HG02885 (cell line): ENCODE results near the gene LMO1.
A peak's percentile ranks its signal among the peaks of the same experiment; 100 is the strongest.

Experiments
- ATAC-seq: cut with Tn5 transposase; IDR thresholded peaks from one replicate; pipeline ENCODE4 v1.9.1; 2021; ENCODE audit warnings: mild to moderate bottlenecking; ENCODE audit not compliant: unreplicated experiment, poor library complexity

Gene LMO1

DNA sequence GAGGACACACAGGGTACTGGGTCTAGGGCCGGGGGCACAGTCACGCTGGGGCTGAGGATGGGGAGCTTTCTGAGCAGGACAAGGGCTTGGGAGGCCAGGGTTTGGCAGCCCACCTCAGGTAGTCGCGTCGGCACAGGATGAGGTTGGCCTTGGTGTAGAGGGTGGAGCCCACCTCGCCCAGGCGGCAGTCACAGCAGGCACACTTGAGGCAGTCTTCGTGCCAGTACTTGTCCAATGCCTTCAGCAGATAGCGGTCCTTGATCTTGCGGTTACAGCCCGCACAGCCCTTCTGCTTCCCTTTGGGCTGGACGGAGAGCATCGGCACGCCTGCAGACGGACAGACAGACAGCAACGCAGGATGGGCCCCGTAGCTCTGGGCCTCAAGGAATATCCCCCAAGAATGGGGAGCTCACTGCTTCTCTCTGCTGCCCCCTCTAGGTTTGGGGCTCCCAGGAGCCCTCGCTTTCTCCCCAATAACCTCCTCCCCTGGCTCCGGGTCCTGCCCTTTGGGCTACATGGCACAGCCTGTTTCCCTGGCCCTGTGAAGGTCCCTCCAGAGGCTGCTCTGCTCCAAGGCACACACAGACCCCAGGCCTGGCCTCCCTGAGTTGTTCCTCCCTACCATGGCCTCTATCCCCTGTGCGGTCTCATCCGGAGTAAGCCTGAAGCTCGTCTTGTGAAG is 33.4 kb downstream of the LMO1 start:
- no peak for ATAC-seq

- ATAC-seq = no peak
Measured at GRCh38 chr11:8229299-8230177, 34.1 kb downstream of the LMO1 start.

- no peak for ATAC-seq
Measured at GRCh38 chr11:8228231-8228630, 35.4 kb downstream of the LMO1 start.

- ATAC-seq = no peak
Measured at GRCh38 chr11:8227156-8228152, 36.2 kb downstream of the LMO1 start.

- no peak for ATAC-seq
Measured at GRCh38 chr11:8225589-8226036, 38.1 kb downstream of the LMO1 start.

- no peak for ATAC-seq
Measured at GRCh38 chr11:8224711-8225110, 39.0 kb downstream of the LMO1 start.

- ATAC-seq = no peak
Measured at GRCh38 chr11:8224161-8224591, 39.5 kb downstream of the LMO1 start.

DNA sequence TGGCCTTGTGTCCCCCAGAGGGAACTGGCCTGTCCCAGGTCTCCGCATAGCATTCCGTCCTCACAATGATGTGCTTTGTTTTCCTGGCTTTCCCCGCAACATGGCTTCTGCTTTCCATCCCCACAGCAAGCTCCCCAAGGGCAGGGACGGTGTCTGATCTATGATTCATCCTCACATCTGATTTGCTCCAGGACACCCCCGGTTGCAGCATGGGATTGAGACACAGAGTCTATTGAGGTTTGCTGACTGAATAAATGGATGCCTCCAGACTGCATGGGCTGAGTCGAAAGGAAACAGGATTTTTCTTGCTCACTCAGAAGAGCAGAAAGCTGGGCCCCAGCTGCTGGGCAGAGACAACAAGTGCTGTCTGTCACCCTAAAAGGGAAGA is 40.2 kb downstream of the LMO1 start:
- ATAC-seq = no peak

- no peak for ATAC-seq
Measured at GRCh38 chr11:8222820-8223512, 40.7 kb downstream of the LMO1 start.

GRCh38 chr11:8221917-8222495 is 41.7 kb downstream of the LMO1 start:
- no peak for ATAC-seq

DNA sequence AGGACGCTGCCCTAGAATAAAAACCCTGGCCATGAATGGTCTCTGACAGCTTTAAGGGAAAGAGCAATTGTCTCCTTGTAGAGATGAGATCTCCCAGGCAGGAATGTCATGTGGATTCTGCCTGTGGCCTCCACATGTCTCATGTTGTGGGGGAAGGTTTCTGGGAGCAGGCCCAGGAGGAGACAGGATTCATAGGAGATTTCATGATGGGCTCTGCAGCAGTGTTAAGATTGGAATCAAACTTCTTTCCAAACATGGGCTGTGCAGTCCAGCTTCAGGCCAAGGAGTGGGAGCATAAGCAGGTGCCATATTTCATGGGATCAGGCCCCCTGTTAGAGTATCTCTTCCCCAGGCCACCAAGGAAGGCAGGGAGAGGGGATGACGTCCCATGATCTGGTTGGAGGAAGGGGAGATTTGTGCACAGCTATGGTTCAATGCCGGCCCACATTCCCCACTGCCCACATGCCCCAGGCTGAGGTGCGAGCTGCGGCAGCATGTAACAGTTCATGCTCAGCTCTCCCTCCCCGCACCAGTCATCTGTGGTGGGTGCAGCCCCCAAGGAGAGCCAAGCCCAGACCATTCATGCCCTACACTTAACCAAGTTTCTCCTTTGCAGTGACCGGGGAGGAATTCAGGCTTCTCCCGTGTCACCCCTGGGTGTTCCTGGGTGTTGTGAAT is 42.5 kb downstream of the LMO1 start:
- no peak for ATAC-seq

- ATAC-seq = no peak
Measured at GRCh38 chr11:8220261-8221045, 43.2 kb downstream of the LMO1 start.

DNA sequence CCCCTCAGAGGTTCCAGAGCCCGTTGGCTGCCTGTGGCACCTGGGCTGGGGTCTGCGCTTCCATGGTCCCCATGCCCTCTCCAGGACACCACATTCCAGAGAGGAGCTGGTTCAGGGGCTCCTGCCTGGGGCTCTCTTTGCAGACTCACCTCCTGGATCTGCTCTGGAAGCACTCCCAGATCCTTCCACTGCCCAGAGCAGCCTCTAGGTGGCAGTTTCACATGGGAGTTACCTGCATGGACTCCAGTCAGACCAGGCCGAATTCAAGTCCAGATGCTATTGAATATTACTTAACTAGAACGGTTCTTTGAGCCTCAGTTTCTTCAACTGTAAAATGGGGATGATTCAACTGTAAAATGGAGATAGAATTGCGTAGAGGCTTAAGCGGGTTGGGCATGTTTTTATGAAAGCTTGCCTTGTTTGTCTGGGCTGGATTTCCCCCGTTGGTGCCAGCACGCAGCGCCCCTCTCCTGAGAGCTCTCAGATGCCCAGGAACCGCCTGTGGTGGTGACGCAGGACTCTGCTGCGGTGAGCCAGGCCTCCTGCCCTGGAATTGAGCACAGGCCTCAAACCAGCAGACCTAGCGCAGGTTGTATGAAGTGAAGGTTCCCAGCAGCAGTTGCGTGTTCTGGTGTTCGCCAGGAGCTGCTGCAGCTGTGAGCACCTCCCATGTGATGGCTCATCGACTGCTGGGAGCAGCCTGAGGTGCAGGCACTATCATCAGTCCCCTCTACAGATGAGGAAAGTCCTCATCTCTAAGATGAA is 44.2 kb downstream of the LMO1 start:
- peak; percentile 66 for ATAC-seq

- ATAC-seq = no peak
Measured at GRCh38 chr11:8218840-8219239, 44.8 kb downstream of the LMO1 start.

DNA sequence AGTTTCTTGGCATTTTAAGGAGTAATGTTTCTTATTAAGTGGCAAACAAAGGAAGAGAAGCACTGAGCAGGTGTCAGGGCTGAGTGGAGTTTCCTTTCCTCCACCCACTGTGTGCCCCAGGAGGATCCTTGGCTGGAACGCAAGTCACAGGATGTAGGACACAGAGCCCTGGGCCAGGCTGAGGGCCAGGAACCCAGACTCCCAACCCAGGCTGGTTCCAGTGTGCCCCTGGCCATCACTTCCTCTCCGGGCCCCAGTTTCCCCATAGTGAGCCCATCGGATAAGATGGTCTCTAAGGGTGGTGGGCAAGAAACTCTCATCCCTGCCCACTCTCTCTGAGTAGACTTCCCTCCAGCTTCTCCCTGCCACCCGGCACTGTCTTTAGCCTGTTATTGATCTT is 45.3 kb downstream of the LMO1 start:
- no peak for ATAC-seq

DNA sequence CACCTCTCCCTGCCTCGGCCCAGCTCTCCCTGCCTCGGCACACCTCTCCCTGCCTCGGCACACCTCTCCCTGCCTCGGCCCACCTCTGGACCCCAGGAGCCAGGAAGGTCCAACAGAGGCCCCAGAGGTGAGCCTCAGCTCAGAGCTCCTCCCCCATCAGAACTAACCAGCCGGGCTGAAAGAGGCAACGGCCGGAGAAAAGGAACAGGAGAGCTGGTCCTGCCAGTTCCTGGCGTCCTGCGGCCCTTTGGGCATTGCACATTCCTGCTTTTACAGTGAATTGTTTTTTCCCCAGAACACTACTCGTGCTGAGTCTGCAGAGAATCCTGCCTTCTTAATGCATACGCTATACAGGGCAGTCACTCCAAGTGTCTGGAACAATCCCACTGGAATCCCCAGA is 45.8 kb downstream of the LMO1 start:
- ATAC-seq = no peak

DNA sequence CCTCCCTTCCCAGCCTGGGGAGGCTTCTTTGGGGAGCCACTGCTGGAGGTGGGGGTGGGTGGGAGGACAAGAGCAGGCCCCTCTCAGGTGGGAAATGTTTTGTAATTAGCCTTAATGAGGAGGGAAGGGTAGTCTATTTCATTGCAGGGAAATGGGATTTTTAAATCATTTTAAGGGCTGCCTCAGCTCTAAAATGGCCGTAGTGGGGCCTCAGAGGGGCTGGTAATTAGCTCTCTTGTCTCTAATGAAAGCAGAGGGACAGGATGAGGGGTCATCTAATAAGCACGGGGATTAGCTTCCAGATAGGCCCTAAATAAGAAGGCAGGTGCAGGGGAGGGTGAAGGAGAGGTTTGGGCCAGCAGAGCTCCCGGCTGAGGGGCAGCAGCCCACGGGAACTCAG is 46.5 kb downstream of the LMO1 start:
- ATAC-seq = no peak

GRCh38 chr11:8213376-8213775 is 50.3 kb downstream of the LMO1 start:
- ATAC-seq = no peak
